ENCODE measurements around the gene LAD1.

DNA sequence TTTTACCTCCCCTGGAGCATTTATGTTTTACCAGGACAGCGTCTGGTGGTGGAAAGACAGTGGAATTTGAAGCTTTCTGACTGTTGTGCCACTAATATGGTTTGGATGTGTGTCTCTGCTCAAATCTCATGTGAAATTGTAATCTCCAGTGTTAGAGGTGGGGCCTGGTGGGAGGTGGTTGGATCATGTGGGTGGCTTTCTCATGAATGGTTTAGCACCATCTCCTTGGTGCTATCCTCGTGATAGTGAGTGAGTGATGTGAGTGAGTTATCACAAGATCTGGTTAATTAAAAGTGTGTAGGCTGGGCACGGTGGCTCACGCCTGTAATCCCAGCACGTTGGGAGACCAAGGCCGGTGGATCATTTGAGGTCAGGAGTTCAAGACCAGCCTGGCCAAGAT lies 46.2 kb upstream of the LAD1 start:
- TF ChIP-seq SP1 (IDR thresholded peaks at IDR 0.05), result no peak
- no peak for TF ChIP-seq FOXM1 (IDR thresholded peaks at IDR 0.05; ENCODE audit: borderline replicate concordance)
- TF ChIP-seq ELF4 (IDR thresholded peaks at IDR 0.05), result no peak
- TF ChIP-seq, protein P1, sequence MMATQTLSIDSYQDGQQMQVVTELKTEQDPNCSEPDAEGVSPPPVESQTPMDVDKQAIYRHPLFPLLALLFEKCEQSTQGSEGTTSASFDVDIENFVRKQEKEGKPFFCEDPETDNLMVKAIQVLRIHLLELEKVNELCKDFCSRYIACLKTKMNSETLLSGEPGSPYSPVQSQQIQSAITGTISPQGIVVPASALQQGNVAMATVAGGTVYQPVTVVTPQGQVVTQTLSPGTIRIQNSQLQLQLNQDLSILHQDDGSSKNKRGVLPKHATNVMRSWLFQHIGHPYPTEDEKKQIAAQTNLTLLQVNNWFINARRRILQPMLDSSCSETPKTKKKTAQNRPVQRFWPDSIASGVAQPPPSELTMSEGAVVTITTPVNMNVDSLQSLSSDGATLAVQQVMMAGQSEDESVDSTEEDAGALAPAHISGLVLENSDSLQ (IDR thresholded peaks at IDR 0.05), result no peak
- no peak for TF ChIP-seq ARNT (IDR thresholded peaks at IDR 0.05)
- no peak for TF ChIP-seq TARDBP (IDR thresholded peaks at IDR 0.05)
- no peak for TF ChIP-seq BHLHE40 (IDR thresholded peaks at IDR 0.05; ENCODE audit: borderline replicate concordance)
- TF ChIP-seq ZNF384 (IDR thresholded peaks at IDR 0.05), result no peak
- no peak for TF ChIP-seq NFRKB (IDR thresholded peaks at IDR 0.05)

All from HEK293T (cell line).